CD4-positive, CD25-positive, alpha-beta regulatory T cell (primary cell): ENCODE data around the gene COX19. TPM values are rescaled to one million over a fixed set of nuclear protein-coding genes. Genes with fewer than 3 reads are reported as not detected.
A peak's percentile ranks its signal among the peaks of the same experiment; 100 is the strongest.

Experiments
- ATAC-seq, 2 donors: fragments of 150-1000 bp; cut with Tn5 transposase; one replicate each; pipeline ENCODE4 v1.10.0; 2021; ENCODE audit warnings: low read depth in 2 of 2, moderate number of reproducible peaks in 2 of 2, moderate library complexity in 1 of 2
- DNase-seq, 3 donors: peaks; one replicate each; pipeline versions ENCODE4 v3.0.0 to v3.0.0-alpha.2; 2012 to 2022; ENCODE audit warnings: mixed read lengths in 1 of 3
- H3K27ac ChIP-seq: one replicate; pipeline ENCODE4 v1.7.0; 2013; ENCODE audit warnings: mild to moderate bottlenecking, low read length; ENCODE audit not compliant: insufficient read depth, poor library complexity, severe bottlenecking
- H3K27me3 ChIP-seq: one replicate; pipeline ENCODE4 v1.7.0; 2013; ENCODE audit warnings: low read length; ENCODE audit not compliant: control insufficient read depth, insufficient read depth
- H3K36me3 ChIP-seq: one replicate; pipeline ENCODE4 v1.7.0; 2013; ENCODE audit warnings: mild to moderate bottlenecking, low read length, moderate library complexity; ENCODE audit not compliant: control insufficient read depth, insufficient read depth
- H3K4me1 ChIP-seq: 2 replicates; pipeline ENCODE4 v1.7.0; 2013; ENCODE audit warnings: mild to moderate bottlenecking, low read length; ENCODE audit not compliant: insufficient read depth, control insufficient read depth, poor library complexity, severe bottlenecking
- H3K4me3 ChIP-seq: one replicate; pipeline ENCODE4 v1.7.0; 2013; ENCODE audit warnings: low read depth, mild to moderate bottlenecking, low read length, moderate library complexity
- H3K9me3 ChIP-seq, 2 experiments: 1 replicate in 1 of 2; 2 replicates in 1 of 2; pipeline ENCODE4 v1.7.0; 2013; ENCODE audit warnings: low read length in 2 of 2, mild to moderate bottlenecking in 1 of 2, moderate library complexity in 1 of 2; ENCODE audit not compliant: control insufficient read depth in 2 of 2
- H3K27ac Mint-ChIP-seq, 3 donors: one replicate each; pipeline ENCODE4 v1.8.0; 2020 to 2022; ENCODE audit warnings: mild to moderate bottlenecking in 3 of 3, mixed read lengths in 3 of 3, moderate library complexity in 2 of 3
- H3K27me3 Mint-ChIP-seq: one replicate; pipeline ENCODE4 v1.8.0; 2022; ENCODE audit warnings: mild to moderate bottlenecking, mixed read lengths
- H3K36me3 Mint-ChIP-seq: one replicate; pipeline ENCODE4 v1.8.0; 2020; ENCODE audit warnings: mixed read lengths
- H3K4me1 Mint-ChIP-seq, 4 donors: one replicate each; pipeline ENCODE4 v1.8.0; 2020 to 2022; ENCODE audit warnings: mixed read lengths in 4 of 4, mild to moderate bottlenecking in 1 of 4
- H3K4me3 Mint-ChIP-seq, 4 donors: one replicate each; pipeline ENCODE4 v1.8.0; 2020 to 2022; ENCODE audit warnings: mild to moderate bottlenecking in 4 of 4, mixed read lengths in 4 of 4, moderate library complexity in 3 of 4
- H3K9me3 Mint-ChIP-seq, 7 donors: one replicate each; pipeline ENCODE4 v1.8.0; 2020 to 2022; ENCODE audit warnings: mixed read lengths in 7 of 7, mild to moderate bottlenecking in 3 of 7, moderate library complexity in 2 of 7
- polyA plus RNA-seq, 4 donors: library from polyadenylated mRNA; unstranded; fragments of 300-500 nt; fragmentation: Illumina TruSeq; gene quantifications; one replicate each; pipeline ENCODE4 v1.2.3, GENCODE V29; 2021
- total RNA-seq: library from RNA; stranded (reverse); gene quantifications from one replicate; pipeline ENCODE4 v1.2.3, GENCODE V29; 2022

The COX19 gene
- total and polyA plus RNA-seq, 5 donors from 2014 or later, result 18.3 to 36.8 (median 24.9) TPM

DNA sequence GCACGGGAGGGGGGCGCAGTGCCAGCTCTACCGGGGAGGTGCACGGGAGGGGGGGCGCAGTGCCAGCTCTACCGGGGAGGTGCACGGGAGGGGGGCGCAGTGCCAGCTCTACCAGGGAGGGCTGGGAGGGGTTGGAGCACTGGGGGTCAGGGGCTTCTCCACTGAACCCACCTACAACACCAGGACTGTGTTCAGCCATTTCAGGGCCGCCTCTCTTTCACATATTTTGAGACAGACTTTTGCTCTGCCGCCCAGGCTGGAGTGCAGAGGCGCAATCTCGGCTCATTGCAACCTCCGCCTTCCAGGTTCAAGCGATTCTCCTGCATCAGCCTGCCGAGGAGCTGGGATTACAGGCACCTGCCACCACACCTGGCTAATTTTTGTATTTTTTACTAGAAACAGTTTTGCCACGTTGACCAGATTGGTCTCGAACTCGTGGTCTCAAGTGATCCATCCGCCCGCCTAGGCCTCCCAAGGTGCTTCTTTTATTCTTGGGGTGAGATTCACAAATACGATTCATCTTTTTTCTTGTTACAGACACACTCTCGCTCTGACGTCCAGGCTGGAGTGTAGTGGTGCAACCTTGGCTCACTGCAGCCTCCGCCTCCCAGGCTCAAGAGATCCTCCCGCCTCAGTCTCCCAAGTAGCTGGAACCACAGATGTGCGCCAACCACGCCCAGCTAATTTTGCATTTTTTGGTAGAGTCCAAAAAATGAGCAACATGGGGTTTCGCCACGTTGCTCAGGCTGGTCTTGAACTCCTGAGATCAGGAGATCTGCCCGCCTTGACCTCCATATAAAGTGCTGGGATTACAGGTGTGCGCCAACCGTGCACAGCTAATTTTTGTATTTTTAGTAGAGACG, 57.9 kb downstream of the COX19 start:
- H3K4me3 Mint-ChIP-seq, result no peak overlapping the region

GRCh38 chr7:916291-916941, 58.9 kb downstream of the COX19 start:
- Mint-ChIP-seq H3K36me3 (no peaks in the 10 kb centered on the region), H3K27me3 (peaks cover 5% of the 10 kb centered on the region), H3K4me1 (peaks cover 0 to 16% (median 0%) of the 10 kb centered on the region in 4 donors), H3K4me3 (peak overlapping the region in 2 of 4 donors; percentile 48 to 72), H3K27ac (no peak overlapping the region), H3K9me3 (no peaks in the 10 kb centered on the region)
- DNase-seq, result no peak
- no peak for ATAC-seq
- no peak overlapping the region for H3K4me3 ChIP-seq
- peaks cover 6% of the 10 kb centered on the region for H3K4me1 ChIP-seq
- no peaks in the 10 kb centered on the region for H3K36me3 ChIP-seq
- no peaks in the 10 kb centered on the region for H3K27me3 ChIP-seq
- no peaks in the 10 kb centered on the region for H3K9me3 ChIP-seq
- H3K27ac ChIP-seq, result no peak overlapping the region

More for the DNA sequence above, 57.9 kb downstream of the COX19 start:
- DNase-seq (no peak), ATAC-seq (no peak)
- peaks cover 5% of the 10 kb centered on the region for H3K27me3 Mint-ChIP-seq
- peak overlapping the region in 1 of 3 donors; percentile 46 for H3K27ac Mint-ChIP-seq
- no peaks in the 10 kb centered on the region for H3K36me3 Mint-ChIP-seq
- H3K4me3 ChIP-seq, result no peak overlapping the region
- no peaks in the 10 kb centered on the region for H3K27me3 ChIP-seq
- no peaks in the 10 kb centered on the region for H3K9me3 ChIP-seq
- H3K4me1 Mint-ChIP-seq, result peaks cover 0 to 19% (median 0%) of the 10 kb centered on the region in 4 donors
- no peak overlapping the region for H3K27ac ChIP-seq
- H3K9me3 Mint-ChIP-seq, result no peaks in the 10 kb centered on the region
- no peaks in the 10 kb centered on the region for H3K36me3 ChIP-seq
- H3K4me1 ChIP-seq, result peaks cover 16% of the 10 kb centered on the region

Other genes with a start within 250 kb of the COX19 start
- 11.9 TPM for gene DNAAF5, start 248.8 kb downstream of the COX19 start, total RNA-seq
- gene DNAAF5, start 248.8 kb downstream of the COX19 start, polyA plus RNA-seq, result 1 to 10 TPM in 3 of 4 donors, under 1 TPM in 1; 0.84 to 3.2 (median 2.0) TPM
- gene PRKAR1B, start 248.3 kb downstream of the COX19 start, total RNA-seq, result 12.5 TPM
- 1 to 10 TPM; 4.9 to 7.0 (median 6.2) TPM for gene PRKAR1B, start 248.3 kb downstream of the COX19 start, polyA plus RNA-seq
- gene SUN1, start 143.1 kb downstream of the COX19 start, total RNA-seq, result 90.0 TPM
- gene SUN1, start 143.1 kb downstream of the COX19 start, polyA plus RNA-seq, result 10 to 100 TPM; 46.8 to 56.1 (median 53.7) TPM
- gene GET4, start 99.0 kb downstream of the COX19 start, total RNA-seq, result 67.8 TPM
- gene GET4, start 99.0 kb downstream of the COX19 start, polyA plus RNA-seq, result 10 to 100 TPM; 23.9 to 30.8 (median 28.4) TPM
- gene ADAP1, start 20.9 kb downstream of the COX19 start, total RNA-seq, result 5.5 TPM
- gene ADAP1, start 20.9 kb downstream of the COX19 start, polyA plus RNA-seq, result 1 to 10 TPM; 2.9 to 8.8 (median 6.2) TPM
- gene CYP2W1, start 7.6 kb upstream of the COX19 start, total RNA-seq, result not detected
- not detected for gene CYP2W1, start 7.6 kb upstream of the COX19 start, polyA plus RNA-seq
- 21.5 TPM for gene GPR146, start 69.0 kb upstream of the COX19 start, total RNA-seq
- gene GPR146, start 69.0 kb upstream of the COX19 start, polyA plus RNA-seq, result 10 to 100 TPM; 14.1 to 26.4 (median 19.4) TPM
- gene GPER1, start 112.6 kb upstream of the COX19 start, total RNA-seq, result not detected
- gene GPER1, start 112.6 kb upstream of the COX19 start, polyA plus RNA-seq, result under 1 TPM in 1 of 4 donors, not detected in 3; 0.10 TPM
- 95.9 TPM for gene ZFAND2A, start 184.6 kb upstream of the COX19 start, total RNA-seq
- 10 to 100 TPM; 37.2 to 63.2 (median 57.4) TPM for gene ZFAND2A, start 184.6 kb upstream of the COX19 start, polyA plus RNA-seq